Globus pallidus (tissue), 1 donor: Measurements from ENCODE around the gene PLCB1.
"Not testable (repeated sequence)": the region's sequence is repeated elsewhere in the genome, so short reads cannot be mapped to it uniquely, and the experiment has no call there.

Experiments used
- DNase-seq: peaks from one replicate; pipeline ENCODE4 v3.0.0-alpha.2; 2015; ENCODE audit warnings: low spot score

Gene PLCB1

GRCh38 chr20:8834851-8835250 is 702.8 kb downstream of the PLCB1 start:
- DNase-seq: no peak

GRCh38 chr20:8837396-8837795 is 705.3 kb downstream of the PLCB1 start:
- DNase-seq: no peak

GRCh38 chr20:8842525-8842924 is 710.5 kb downstream of the PLCB1 start:
- no peak for DNase-seq

GRCh38 chr20:8844179-8844578 is 712.1 kb downstream of the PLCB1 start:
- DNase-seq: no peak

GRCh38 chr20:8849990-8850389 is 717.9 kb downstream of the PLCB1 start:
- DNase-seq: no peak

GRCh38 chr20:8851446-8851845 is 719.4 kb downstream of the PLCB1 start:
- no peak for DNase-seq

GRCh38 chr20:8851919-8852318 is 719.9 kb downstream of the PLCB1 start:
- not testable (repeated sequence) for DNase-seq

- not testable (repeated sequence) for DNase-seq
Measured at GRCh38 chr20:8853211-8853610, 721.1 kb downstream of the PLCB1 start.

GRCh38 chr20:8853805-8854338 is 721.8 kb downstream of the PLCB1 start:
- peak; percentile 81 for DNase-seq

- DNase-seq: peak; percentile 5
Measured at GRCh38 chr20:8854571-8854970, 722.5 kb downstream of the PLCB1 start.

- DNase-seq: no peak
Measured at GRCh38 chr20:8855315-8855714, 723.2 kb downstream of the PLCB1 start.

- DNase-seq: no peak
Measured at GRCh38 chr20:8856668-8857067, 724.6 kb downstream of the PLCB1 start.

- no peak for DNase-seq
Measured at GRCh38 chr20:8858181-8858787, 726.2 kb downstream of the PLCB1 start.

- no peak for DNase-seq
Measured at GRCh38 chr20:8860011-8860495, 728.0 kb downstream of the PLCB1 start.

GRCh38 chr20:8862092-8862491 is 730.0 kb downstream of the PLCB1 start:
- no peak for DNase-seq

GRCh38 chr20:8865636-8866035 is 733.6 kb downstream of the PLCB1 start:
- DNase-seq: no peak

GRCh38 chr20:8867038-8867740 is 735.1 kb downstream of the PLCB1 start:
- no peak for DNase-seq

- no peak for DNase-seq
Measured at GRCh38 chr20:8870652-8871051, 738.6 kb downstream of the PLCB1 start.

- DNase-seq: no peak
Measured at GRCh38 chr20:8874437-8874836, 742.4 kb downstream of the PLCB1 start.

GRCh38 chr20:8875586-8875985 is 743.5 kb downstream of the PLCB1 start:
- no peak for DNase-seq

GRCh38 chr20:8876366-8876765 is 744.3 kb downstream of the PLCB1 start:
- no peak for DNase-seq

- no peak for DNase-seq
Measured at GRCh38 chr20:8877294-8877693, 745.2 kb downstream of the PLCB1 start.

- DNase-seq: no peak
Measured at GRCh38 chr20:8879669-8880068, 747.6 kb downstream of the PLCB1 start.
